H9 (cell line): ENCODE results near the gene ABCE1. TPM values are rescaled to one million over a fixed set of nuclear protein-coding genes. Genes with fewer than 3 reads are reported as not detected.

Experiments used
- DNase-seq: peaks from one replicate; pipeline ENCODE4 v3.0.0-alpha.2; 2017
- H2AFZ ChIP-seq: one replicate; pipeline ENCODE4 v1.6.1; 2013; ENCODE audit warnings: mild to moderate bottlenecking, low read length, control low read depth, moderate library complexity
- H2AK5ac ChIP-seq: 2 replicates; pipeline ENCODE4 v1.6.1; 2013; ENCODE audit warnings: low read length, control low read depth, mixed read lengths; ENCODE audit not compliant: insufficient read length
- H2BK120ac ChIP-seq: one replicate; pipeline ENCODE4 v1.6.1; 2013; ENCODE audit warnings: low read depth, mild to moderate bottlenecking, low read length, control low read depth, inconsistent platforms; ENCODE audit not compliant: poor library complexity, severe bottlenecking
- H2BK12ac ChIP-seq: 2 replicates; pipeline ENCODE4 v1.6.1; 2013; ENCODE audit warnings: low read length, control low read depth, mixed read lengths, low read depth; ENCODE audit not compliant: insufficient read length
- H2BK15ac ChIP-seq: 2 replicates; pipeline ENCODE4 v1.6.1; 2013; ENCODE audit warnings: low read depth, low read length, control low read depth
- H2BK20ac ChIP-seq: one replicate; pipeline ENCODE4 v1.6.1; 2013; ENCODE audit warnings: low read depth, mild to moderate bottlenecking, low read length, control low read depth, inconsistent platforms; ENCODE audit not compliant: poor library complexity, severe bottlenecking
- H2BK5ac ChIP-seq: 2 replicates; pipeline ENCODE4 v1.6.1; 2013; ENCODE audit warnings: low read length, control low read depth, mixed read lengths; ENCODE audit not compliant: insufficient read length
- H3K14ac ChIP-seq: 2 replicates; pipeline ENCODE4 v1.6.1; 2013; ENCODE audit warnings: low read length, control low read depth; ENCODE audit not compliant: insufficient read depth
- H3K18ac ChIP-seq: 2 replicates; pipeline ENCODE4 v1.6.1; 2013; ENCODE audit warnings: low read depth, mild to moderate bottlenecking, mixed read lengths, low read length, control low read depth; ENCODE audit not compliant: insufficient read length
- H3K23ac ChIP-seq: 2 replicates; pipeline ENCODE4 v1.6.1; 2013; ENCODE audit warnings: low read length, control low read depth, mixed read lengths, low read depth; ENCODE audit not compliant: insufficient read length
- H3K23me2 ChIP-seq: 2 replicates; pipeline ENCODE4 v1.6.1; 2013; ENCODE audit warnings: low read depth, mild to moderate bottlenecking, mixed read lengths, low read length, control low read depth; ENCODE audit not compliant: insufficient read length, poor library complexity, severe bottlenecking
- H3K27ac ChIP-seq: 2 replicates; pipeline ENCODE4 v1.5.1; 2013; ENCODE audit warnings: low read length, control low read depth, mixed read lengths, low read depth; ENCODE audit not compliant: insufficient read length
- H3K27me3 ChIP-seq: 2 replicates; pipeline ENCODE4 v1.6.1; 2013; ENCODE audit warnings: low read length, control low read depth, inconsistent platforms; ENCODE audit not compliant: insufficient read depth
- H3K4ac ChIP-seq: 2 replicates; pipeline ENCODE4 v1.6.1; 2013; ENCODE audit warnings: low read depth, mild to moderate bottlenecking, control low read depth, inconsistent platforms, low read length, moderate library complexity
- H3K4me1 ChIP-seq: 2 replicates; pipeline ENCODE4 v1.6.1; 2013; ENCODE audit warnings: low read length, control low read depth, inconsistent platforms; ENCODE audit not compliant: insufficient read depth
- H3K4me2 ChIP-seq: 2 replicates; pipeline ENCODE4 v1.6.1; 2013; ENCODE audit warnings: low read length, control low read depth, mixed read lengths; ENCODE audit not compliant: insufficient read length, insufficient read depth
- H3K56ac ChIP-seq: 2 replicates; pipeline ENCODE4 v1.6.1; 2013; ENCODE audit warnings: low read depth, mild to moderate bottlenecking, mixed read lengths, low read length, control low read depth; ENCODE audit not compliant: insufficient read length
- H3K79me1 ChIP-seq: 2 replicates; pipeline ENCODE4 v1.6.1; 2013; ENCODE audit warnings: low read depth, mild to moderate bottlenecking, moderate library complexity, low read length, control low read depth, inconsistent platforms; ENCODE audit not compliant: insufficient read depth, poor library complexity, severe bottlenecking
- H3K79me2 ChIP-seq: 2 replicates; pipeline ENCODE4 v1.6.1; 2013; ENCODE audit warnings: low read length, control low read depth, inconsistent platforms; ENCODE audit not compliant: insufficient read depth
- H3K9ac ChIP-seq: 2 replicates; pipeline ENCODE4 v1.6.1; 2013; ENCODE audit warnings: low read length, control low read depth, mixed read lengths; ENCODE audit not compliant: insufficient read length; ENCODE audit errors: extremely low read depth
- H3K9me3 ChIP-seq: one replicate; pipeline ENCODE4 v1.6.1; 2013; ENCODE audit warnings: low read depth, low read length, inconsistent platforms; ENCODE audit not compliant: control insufficient read depth
- H3T11ph ChIP-seq: one replicate; pipeline ENCODE4 v1.6.1; 2013; ENCODE audit warnings: mild to moderate bottlenecking, low read length, control low read depth, inconsistent platforms
- H4K20me1 ChIP-seq: one replicate; pipeline ENCODE4 v1.6.1; 2013; ENCODE audit not compliant: control insufficient read depth, insufficient read length, insufficient read depth
- H4K5ac ChIP-seq: 2 replicates; pipeline ENCODE4 v1.6.1; 2013; ENCODE audit warnings: low read depth, mild to moderate bottlenecking, mixed read lengths, low read length, control low read depth; ENCODE audit not compliant: insufficient read length
- H4K8ac ChIP-seq: replicated peaks from 2 replicates; pipeline ENCODE4 v1.6.1; 2013; ENCODE audit warnings: low read length, control low read depth, mixed read lengths, low read depth; ENCODE audit not compliant: insufficient read length
- H4K91ac ChIP-seq: 2 replicates; pipeline ENCODE4 v1.6.1; 2013; ENCODE audit warnings: low read depth, mild to moderate bottlenecking, moderate library complexity, mixed read lengths, low read length, control low read depth; ENCODE audit not compliant: insufficient read length
- H3K27ac Mint-ChIP-seq, 3 experiments: 2 replicates in 2 of 3; 3 replicates in 1 of 3; pipeline ENCODE4 v1.8.0; 2020 to 2021; ENCODE audit warnings: mixed read lengths in 3 of 3, mild to moderate bottlenecking in 1 of 3, moderate library complexity in 1 of 3
- H3K27me3 Mint-ChIP-seq: 2 replicates; pipeline ENCODE4 v1.8.0; 2021; ENCODE audit warnings: low read depth, mild to moderate bottlenecking, moderate library complexity, mixed read lengths
- H3K36me3 Mint-ChIP-seq, 3 experiments: 2 replicates in 2 of 3; 3 replicates in 1 of 3; pipeline ENCODE4 v1.8.0; 2020 to 2021; ENCODE audit warnings: low read depth in 3 of 3, mixed read lengths in 3 of 3; ENCODE audit not compliant: insufficient read depth in 1 of 3
- H3K4me1 Mint-ChIP-seq, 2 experiments: 2 replicates each; pipeline ENCODE4 v1.8.0; 2020; ENCODE audit warnings: mixed read lengths in 2 of 2
- H3K4me3 Mint-ChIP-seq, 2 experiments: 2 replicates in 1 of 2; 3 replicates in 1 of 2; pipeline ENCODE4 v1.8.0; 2020 to 2021; ENCODE audit warnings: mild to moderate bottlenecking in 2 of 2, mixed read lengths in 2 of 2, moderate library complexity in 1 of 2
- H3K9me3 Mint-ChIP-seq, 2 experiments: 2 replicates in 1 of 2; 3 replicates in 1 of 2; pipeline ENCODE4 v1.8.0; 2020; ENCODE audit warnings: mild to moderate bottlenecking in 2 of 2, mixed read lengths in 2 of 2, moderate library complexity in 1 of 2
- CTCF ChIP-seq: fragments of 200-600 bp; sonication (generic); conservative IDR thresholded peaks from 3 replicates; pipeline ENCODE4 v1.8.0; 2021; ENCODE audit warnings: antibody characterized with exemption, mild to moderate bottlenecking
- WGBS: extraction: QIAGEN DNeasy Blood & Tissue Kit; methylation state at CpG from one replicate; pipeline ENCODE4 v1.1.7; 2013; ENCODE audit warnings: missing lambda C conversion rate, low lambda C conversion rate, mixed read lengths; ENCODE audit not compliant: insufficient read length; ENCODE audit errors: extremely low coverage; 5-methylcytosine and 5-hydroxymethylcytosine counted together
- total RNA-seq: library from RNA; stranded (reverse); gene quantifications from 2 replicates; pipeline ENCODE4 v1.2.1, GENCODE V29; 2021

The ABCE1 gene
- total RNA-seq, 1 experiment from 2014 or later: 112 TPM

GRCh38 chr4:145170223-145170622, 72.1 kb downstream of the ABCE1 start:
- no peak overlapping the region for H2AK5ac ChIP-seq
- H3K9me3 ChIP-seq: no peaks in the 10 kb centered on the region
- no peak overlapping the region for H4K5ac ChIP-seq
- no peak overlapping the region for H2BK12ac ChIP-seq
- H3K23me2 ChIP-seq: no peaks in the 10 kb centered on the region
- WGBS: no CpG with 5 or more reads among the region's 1 CpG
- peaks cover 6% of the 10 kb centered on the region; the same call in 1 of the 2 replicates for H3K79me2 ChIP-seq
- no peak overlapping the region for H3K18ac ChIP-seq
- no peak overlapping the region for H3K56ac ChIP-seq
- Mint-ChIP-seq H3K27me3 (no peaks in the 10 kb centered on the region), H3K4me1 (no peaks in the 10 kb centered on the region), H3K4me3 (no peak overlapping the region), H3K9me3 (no peaks in the 10 kb centered on the region), H3K27ac (no peak overlapping the region), H3K36me3 (peaks cover 31 to 60% (median 56%) of the 10 kb centered on the region in 3 experiments)
- no peak overlapping the region for H3K4me2 ChIP-seq
- no peak overlapping the region for H3K27ac ChIP-seq
- H3K23ac ChIP-seq: no peak overlapping the region
- H2BK20ac ChIP-seq: no peak overlapping the region
- no peaks in the 10 kb centered on the region for H4K20me1 ChIP-seq
- no peak overlapping the region for H3K4ac ChIP-seq
- no peak overlapping the region for H4K91ac ChIP-seq
- peaks cover 6% of the 10 kb centered on the region for H3K79me1 ChIP-seq
- no peak for TF ChIP-seq CTCF
- no peak overlapping the region for H2BK5ac ChIP-seq
- H3T11ph ChIP-seq: no peak overlapping the region
- H4K8ac ChIP-seq: no peak overlapping the region
- DNase-seq: no peak
- no peak overlapping the region for H2BK15ac ChIP-seq
- no peaks in the 10 kb centered on the region for H3K27me3 ChIP-seq
- no peaks in the 10 kb centered on the region for H3K4me1 ChIP-seq
- H3K14ac ChIP-seq: no peak overlapping the region
- no peak overlapping the region for H3K9ac ChIP-seq
- no peak overlapping the region for H2AFZ ChIP-seq
- H2BK120ac ChIP-seq: no peak overlapping the region
